Endodermal cell (in vitro differentiated cells): ENCODE results near the gene PRPF6. TPM values are rescaled to one million over a fixed set of nuclear protein-coding genes. Genes with fewer than 3 reads are reported as not detected.
A peak's percentile ranks its signal among the peaks of the same experiment; 100 is the strongest.

ENCODE experiments used
- DNase-seq: peaks from one replicate; pipeline ENCODE4 v3.0.0-alpha.2; 2017
- H3K27ac ChIP-seq: 2 replicates; pipeline ENCODE4 v1.5.1; 2013; ENCODE audit warnings: mild to moderate bottlenecking, low read depth, low read length, moderate library complexity
- H3K27me3 ChIP-seq: 2 replicates; pipeline ENCODE4 v1.6.1; 2013; ENCODE audit warnings: mild to moderate bottlenecking, low read length, moderate library complexity; ENCODE audit not compliant: insufficient read depth, control insufficient read depth, poor library complexity, severe bottlenecking
- H3K36me3 ChIP-seq: 2 replicates; pipeline ENCODE4 v1.7.0; 2013; ENCODE audit warnings: mild to moderate bottlenecking, low read length, moderate library complexity; ENCODE audit not compliant: control insufficient read depth, insufficient read depth
- H3K4me1 ChIP-seq: one replicate; pipeline ENCODE4 v1.7.0; 2013; ENCODE audit warnings: low read length; ENCODE audit not compliant: control insufficient read depth, insufficient read depth
- H3K4me3 ChIP-seq: 2 replicates; pipeline ENCODE4 v1.5.1; 2013; ENCODE audit warnings: mild to moderate bottlenecking, low read length, moderate library complexity
- H3K9ac ChIP-seq: 2 replicates; pipeline ENCODE4 v1.6.1; 2013; ENCODE audit warnings: mild to moderate bottlenecking, low read length, moderate library complexity; ENCODE audit not compliant: poor library complexity, severe bottlenecking; ENCODE audit errors: extremely low read depth
- H3K9me3 ChIP-seq: 2 replicates; pipeline ENCODE4 v1.6.1; 2013; ENCODE audit warnings: mild to moderate bottlenecking, low read length, moderate library complexity; ENCODE audit not compliant: control insufficient read depth
- H3K27ac Mint-ChIP-seq: 2 replicates; pipeline ENCODE4 v1.8.0; 2020; ENCODE audit warnings: mixed read lengths
- H3K27me3 Mint-ChIP-seq: 2 replicates; pipeline ENCODE4 v1.8.0; 2021; ENCODE audit warnings: mild to moderate bottlenecking, mixed read lengths; ENCODE audit not compliant: insufficient read depth
- H3K36me3 Mint-ChIP-seq: 2 replicates; pipeline ENCODE4 v1.8.0; 2020; ENCODE audit warnings: low read depth, mixed read lengths
- H3K4me1 Mint-ChIP-seq: 2 replicates; pipeline ENCODE4 v1.8.0; 2020; ENCODE audit warnings: mixed read lengths
- H3K4me3 Mint-ChIP-seq: 2 replicates; pipeline ENCODE4 v1.8.0; 2020; ENCODE audit warnings: mild to moderate bottlenecking, moderate library complexity, mixed read lengths
- H3K9me3 Mint-ChIP-seq: 2 replicates; pipeline ENCODE4 v1.8.0; 2020; ENCODE audit warnings: mild to moderate bottlenecking, mixed read lengths
- CTCF ChIP-seq: fragments of 200-600 bp; sonication (generic); conservative IDR thresholded peaks from 2 replicates; pipeline ENCODE4 v1.5.0; 2021; ENCODE audit warnings: antibody characterized with exemption, mild to moderate bottlenecking
- WGBS, 2 experiments: methylation state at CpG; one replicate each; pipeline versions ENCODE4 v1.1.5 to v1.1.7; 2013; ENCODE audit warnings: missing lambda C conversion rate in 2 of 2, mixed read lengths in 1 of 2; ENCODE audit not compliant: insufficient coverage in 1 of 2, insufficient read length in 1 of 2; 5-methylcytosine and 5-hydroxymethylcytosine counted together
- total RNA-seq, 2 donors: library from RNA; stranded (reverse); fragmentation: NEBNext Ultra II Directional in 1 of 2; extraction: Animal tissue kit (Norgen Biotek cat#: 25700) in 1 of 2; gene quantifications; 2 replicates in 1 of 2; 3 replicates in 1 of 2; pipeline ENCODE4 v1.2.1, GENCODE V29; 2021

PRPF6 gene
- total RNA-seq, 2 donors from 2014 or later, result 73.3 to 73.9 TPM

DNA sequence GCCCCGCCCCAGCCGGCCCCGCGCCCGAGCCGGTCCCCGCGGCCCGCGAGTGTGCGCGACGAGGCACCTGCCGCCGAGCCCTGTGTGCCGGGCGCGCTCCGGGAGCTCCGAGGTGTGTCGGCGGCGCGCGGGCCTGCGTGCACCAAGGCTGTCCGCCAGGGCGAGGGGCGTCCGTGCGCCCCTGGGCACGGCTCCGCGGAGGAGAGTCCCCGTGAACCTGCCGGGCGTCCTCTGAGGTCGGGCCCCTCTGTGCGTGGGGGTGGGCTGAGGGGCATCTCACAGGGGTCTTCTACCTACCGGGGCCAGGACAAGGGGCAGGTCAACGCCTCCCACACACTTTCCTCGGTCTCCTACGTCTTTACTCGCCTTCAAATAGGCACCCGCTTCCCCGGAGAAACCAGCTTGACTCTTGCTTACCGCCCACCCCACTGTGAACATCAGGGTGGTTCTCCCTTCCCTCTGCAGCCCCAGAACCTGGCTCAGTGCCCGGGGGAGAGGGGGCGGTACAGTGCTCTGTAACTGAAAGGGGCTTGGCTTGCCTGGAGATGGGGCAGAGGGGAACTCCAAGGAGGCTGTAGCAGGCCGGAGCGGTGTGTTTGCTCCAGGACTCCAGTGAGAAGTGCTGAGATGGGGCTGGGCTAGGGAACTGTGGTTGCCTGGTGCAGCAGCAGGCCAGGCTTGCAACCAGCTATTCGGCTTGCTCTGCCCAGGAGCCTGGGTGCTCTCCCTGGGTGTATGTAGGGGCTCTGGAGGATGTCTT lies 1.2 kb upstream of the PRPF6 start, which contains the start of gene SAMD10:
Gene SAMD10 (minus strand): TSS at position 86 of the 760 bp plus-strand sequence. CDS start 175 bp downstream, outside the sequence.
- H3K9ac ChIP-seq, result peak within 1 kb of the TSS; percentile 6
- WGBS, 2 experiments, result 6 to 8% methylated on average over 28 to 52 of the region's 52 CpGs
- H3K27me3 Mint-ChIP-seq, result peaks cover 10% of the 10 kb centered on the region
- peaks cover 19% of the 10 kb centered on the region for H3K4me1 Mint-ChIP-seq
- no peaks in the 10 kb centered on the region for H3K27me3 ChIP-seq
- peak within 1 kb of the TSS; percentile 72 for H3K27ac Mint-ChIP-seq
- H3K4me3 ChIP-seq, result peak within 1 kb of the TSS; percentile 85
- peak within 1 kb of the TSS; percentile 88 for H3K4me3 Mint-ChIP-seq
- peaks cover 21% of the 10 kb centered on the region for H3K36me3 Mint-ChIP-seq
- H3K9me3 ChIP-seq, result no peaks in the 10 kb centered on the region
- no peak within 1 kb of the TSS for H3K27ac ChIP-seq
- peaks cover 20% of the 10 kb centered on the region for H3K36me3 ChIP-seq
- DNase-seq, result peak; percentile 78
- TF ChIP-seq CTCF, result peak; percentile 67
- no peaks in the 10 kb centered on the region for H3K9me3 Mint-ChIP-seq
- H3K4me1 ChIP-seq, result peaks cover 9% of the 10 kb centered on the region

DNA sequence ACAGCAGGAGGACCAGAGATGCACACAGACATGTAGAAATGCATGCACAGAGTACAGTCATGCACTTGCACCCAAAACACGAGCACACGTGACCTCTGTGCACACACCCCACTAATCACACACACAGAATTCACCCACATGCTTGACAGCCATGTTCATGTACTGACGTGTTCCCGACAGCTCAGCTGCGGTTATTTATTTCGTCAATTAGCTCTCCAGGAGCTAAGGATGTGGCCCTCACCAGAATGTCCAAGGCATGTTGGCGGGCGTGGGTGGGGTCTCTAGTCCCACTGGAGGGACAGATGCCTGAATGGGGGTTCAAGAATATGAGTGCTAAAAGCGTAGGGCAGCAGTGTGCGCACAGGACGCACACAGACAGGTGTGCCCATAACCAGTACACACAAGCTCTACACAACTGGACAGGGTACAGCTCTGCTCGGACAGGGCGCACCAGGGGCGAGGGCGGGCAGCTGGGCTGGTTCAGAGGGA lies 571 bp upstream of the PRPF6 start:
- 90 to 97% methylated on average over 8 to 15 of the region's 15 CpGs for WGBS, 2 experiments
- Histone ChIP-seq H3K4me3 (peak overlapping the region; percentile 85), H3K27ac (no peak overlapping the region), H3K9me3 (no peaks in the 10 kb centered on the region), H3K27me3 (no peaks in the 10 kb centered on the region), H3K9ac (no peak overlapping the region), H3K36me3 (peaks cover 26% of the 10 kb centered on the region), H3K4me1 (peaks cover 9% of the 10 kb centered on the region)
- Mint-ChIP-seq H3K27me3 (peaks cover 10% of the 10 kb centered on the region), H3K4me3 (peak overlapping the region; percentile 88), H3K36me3 (peaks cover 23% of the 10 kb centered on the region), H3K27ac (peak overlapping the region; percentile 72), H3K9me3 (no peaks in the 10 kb centered on the region), H3K4me1 (peaks cover 19% of the 10 kb centered on the region)
- DNase-seq, result no peak
- no peak for TF ChIP-seq CTCF

- H3K9ac ChIP-seq, result no peak overlapping the region
- peaks cover 19% of the 10 kb centered on the region for H3K4me1 Mint-ChIP-seq
- no peaks in the 10 kb centered on the region for H3K9me3 Mint-ChIP-seq
- H3K27me3 Mint-ChIP-seq, result peaks cover 2% of the 10 kb centered on the region
- no peak overlapping the region for H3K4me3 ChIP-seq
- peak overlapping the region; percentile 88 for H3K4me3 Mint-ChIP-seq
- peak overlapping the region; percentile 64 for H3K27ac Mint-ChIP-seq
- peaks cover 48% of the 10 kb centered on the region for H3K36me3 ChIP-seq
- 95% methylated on average over 14 of the region's 14 CpGs for WGBS, 2 experiments
- peaks cover 37% of the 10 kb centered on the region for H3K36me3 Mint-ChIP-seq
- DNase-seq, result no peak
- H3K4me1 ChIP-seq, result peaks cover 9% of the 10 kb centered on the region
- no peak overlapping the region for H3K27ac ChIP-seq
- no peaks in the 10 kb centered on the region for H3K27me3 ChIP-seq
- no peak for TF ChIP-seq CTCF
- H3K9me3 ChIP-seq, result no peaks in the 10 kb centered on the region
These were observed 2.0 kb downstream of the PRPF6 start for GRCh38 chr20:63982937-63983336.
